ENCODE measurements around the gene PPP3CA.

Gene PPP3CA

GRCh38 chr4:101183666-101184373, 163.5 kb downstream of the PPP3CA start:
- no peak for TF ChIP-seq CTCF (IDR thresholded peaks at IDR 0.05)

- TF ChIP-seq CTCF (IDR thresholded peaks at IDR 0.05): no peak
These were observed 164.1 kb downstream of the PPP3CA start for GRCh38 chr4:101183221-101183620.

GRCh38 chr4:101178731-101179130, 168.6 kb downstream of the PPP3CA start:
- no peak for TF ChIP-seq CTCF (IDR thresholded peaks at IDR 0.05)

- TF ChIP-seq CTCF (IDR thresholded peaks at IDR 0.05): no peak
These were observed 170.2 kb downstream of the PPP3CA start for GRCh38 chr4:101177154-101177553.

GRCh38 chr4:101175896-101176676, 171.2 kb downstream of the PPP3CA start:
- TF ChIP-seq CTCF (IDR thresholded peaks at IDR 0.05): no peak

GRCh38 chr4:101174679-101175345, 172.5 kb downstream of the PPP3CA start:
- no peak for TF ChIP-seq CTCF (IDR thresholded peaks at IDR 0.05)

- no peak for TF ChIP-seq CTCF (IDR thresholded peaks at IDR 0.05)
These were observed 175.0 kb downstream of the PPP3CA start for GRCh38 chr4:101172369-101172768.
